Measurements from ENCODE around the gene DGCR6. TPM values are rescaled to one million over a fixed set of nuclear protein-coding genes. Genes with fewer than 3 reads are reported as not detected.
"Not testable (repeated sequence)": the region's sequence is repeated elsewhere in the genome, so short reads cannot be mapped to it uniquely, and the experiment has no call there.

Gene DGCR6
- polyA plus RNA-seq, 3 donors, result 1.5 to 2.4 (median 2.1) TPM

DNA sequence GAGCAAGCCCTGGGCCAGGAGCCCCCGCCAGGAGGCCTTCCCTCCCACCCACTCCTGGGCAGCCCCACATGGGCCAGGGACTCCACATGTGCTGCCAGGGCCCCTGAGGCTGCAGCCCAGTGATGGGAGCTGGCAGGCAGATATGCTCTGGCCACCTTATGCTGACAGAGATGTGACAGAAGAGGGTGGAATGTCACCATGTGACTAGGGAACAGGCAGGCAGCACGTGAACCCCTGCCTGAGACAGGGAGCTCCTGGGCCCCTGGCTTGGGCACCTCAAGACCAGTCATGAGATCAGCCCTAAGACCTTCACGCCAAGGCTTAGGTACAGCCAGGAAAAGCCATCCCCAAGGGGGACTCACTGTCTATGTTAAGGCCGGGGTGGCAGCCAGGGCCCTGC lies 20.9 kb downstream of the DGCR6 start:
- WGBS, 3 donors, result no CpG with 5 or more reads among the region's 4 CpGs
- H3K27ac ChIP-seq (ENCODE audit: low read depth, low read length), result no peak overlapping the region

DNA sequence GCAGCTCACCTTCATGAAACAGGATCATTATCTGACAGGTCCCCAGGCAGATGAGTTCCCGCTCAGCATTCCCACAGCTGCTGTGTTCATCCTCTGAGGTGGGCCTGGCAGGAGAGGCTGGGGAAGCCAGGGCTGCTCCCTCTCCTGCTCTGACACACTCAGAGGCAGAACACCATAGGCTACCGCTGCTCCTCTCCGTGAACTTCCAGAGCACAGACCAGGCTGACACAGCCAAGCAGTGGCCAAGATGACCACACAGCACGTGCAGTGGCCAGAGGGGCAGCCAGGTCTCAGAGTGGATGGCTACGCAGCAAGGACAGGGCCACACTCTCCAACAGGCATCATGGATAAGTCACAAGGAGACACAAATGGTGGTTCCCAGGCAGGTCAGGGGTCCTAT lies 21.5 kb downstream of the DGCR6 start:
- WGBS, 3 donors, result no CpG with 5 or more reads among the region's 5 CpGs
- no peak overlapping the region for H3K27ac ChIP-seq (ENCODE audit: low read depth, low read length)

DNA sequence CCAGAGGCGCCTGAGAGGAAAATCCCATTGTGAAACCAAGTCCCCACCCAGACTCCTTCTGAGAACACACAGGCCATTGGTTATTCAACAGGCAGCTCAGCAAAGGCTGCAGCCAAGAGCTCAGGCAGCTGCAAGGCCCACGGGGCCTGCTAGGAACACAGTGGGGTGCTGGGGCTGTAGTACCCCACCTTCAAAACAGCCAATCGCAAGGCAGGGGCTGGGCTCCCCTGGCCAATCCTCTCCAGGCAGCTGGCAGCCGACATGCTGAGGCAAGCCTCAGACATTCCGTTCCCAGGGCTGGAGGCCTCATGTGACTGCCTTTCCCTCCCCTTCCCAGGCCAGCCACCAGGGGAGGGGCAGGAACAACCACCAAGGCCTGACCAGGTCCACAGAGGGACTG lies 23.3 kb downstream of the DGCR6 start:
- 30% methylated on average over 1 of the region's 5 CpGs; no CpG with 5 or more reads in 2 of the 3 donors for WGBS, 3 donors
- H3K27ac ChIP-seq (ENCODE audit: low read depth, low read length), result no peak overlapping the region

DNA sequence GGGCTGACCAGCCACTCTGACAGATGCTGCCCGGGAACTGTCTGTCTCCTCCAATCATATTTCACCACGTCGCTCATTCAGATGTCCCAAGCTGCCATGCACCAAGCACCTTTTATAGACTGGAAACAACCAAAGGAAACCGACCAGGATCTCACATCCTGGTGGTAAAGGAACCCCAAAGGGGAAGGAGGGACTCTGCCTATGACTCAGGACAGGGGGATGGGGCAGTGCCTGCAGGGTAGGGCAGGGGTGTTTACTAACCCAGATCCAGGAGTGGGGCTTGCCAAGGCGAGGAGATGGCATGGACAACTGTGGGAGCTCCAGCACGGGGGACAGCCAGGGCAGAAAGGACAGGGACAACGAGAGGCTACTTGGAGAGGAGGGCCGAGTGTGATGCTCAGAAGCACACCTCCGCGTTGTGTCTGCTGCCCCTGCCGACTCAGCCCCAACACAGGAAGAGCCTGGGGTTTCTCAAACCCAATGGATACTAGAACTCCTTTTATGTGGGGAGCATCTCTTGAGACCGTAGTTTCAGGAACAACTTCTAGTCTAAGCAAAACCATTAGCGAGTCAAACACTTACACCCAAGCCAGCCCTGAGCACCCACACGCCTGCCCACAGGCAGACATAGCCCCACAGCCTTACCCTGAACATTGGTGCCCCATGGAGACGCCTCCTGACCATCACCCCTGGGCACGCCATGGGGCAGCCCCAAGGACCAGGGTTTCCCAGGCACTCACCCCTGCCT lies 26.0 kb downstream of the DGCR6 start:
- no CpG with 5 or more reads among the region's 16 CpGs for WGBS, 3 donors
- no peak overlapping the region for H3K27ac ChIP-seq (ENCODE audit: low read depth, low read length)

DNA sequence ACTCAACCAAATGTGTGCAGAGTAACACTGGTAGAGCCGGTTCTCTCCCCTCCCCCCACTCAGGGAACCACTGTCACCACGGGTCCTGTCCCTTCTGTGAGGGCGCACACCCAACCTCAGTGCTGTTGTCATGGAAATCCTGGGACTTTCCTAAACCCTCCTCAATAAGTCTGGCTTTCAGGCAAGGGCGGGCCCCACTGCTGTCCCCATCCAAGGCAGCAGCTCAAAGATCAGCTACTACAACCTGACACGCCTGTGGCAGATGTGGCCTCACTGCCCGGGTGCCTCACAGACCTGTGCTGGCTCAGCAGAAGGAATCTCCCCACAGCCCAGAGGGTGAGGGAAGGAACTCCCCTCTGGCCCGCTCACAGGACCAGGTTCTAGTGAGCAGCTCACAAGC lies 27.8 kb downstream of the DGCR6 start:
- no peak overlapping the region for H3K27ac ChIP-seq (ENCODE audit: low read depth, low read length)
- WGBS, 3 donors, result no CpG with 5 or more reads among the region's 7 CpGs

DNA sequence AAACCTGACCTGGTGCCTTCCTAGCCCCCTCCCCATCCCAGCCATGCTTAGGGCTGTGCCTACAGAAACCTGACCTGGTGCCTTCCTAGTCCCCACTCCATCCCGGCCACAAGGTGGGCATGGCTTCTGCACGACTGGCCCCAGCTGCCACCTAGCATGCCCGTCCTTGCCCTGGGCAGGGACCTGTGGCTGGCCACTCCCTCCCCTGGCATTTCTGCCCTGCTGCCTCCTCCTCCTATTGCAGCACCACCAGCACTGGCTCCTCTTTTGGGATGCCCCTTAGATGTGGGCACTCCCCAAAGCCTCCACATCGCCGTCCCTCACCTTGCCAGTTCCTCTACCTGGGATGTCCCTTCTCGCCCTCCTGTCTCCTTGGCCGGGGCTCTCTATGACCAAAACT lies 28.6 kb downstream of the DGCR6 start:
- no CpG with 5 or more reads among the region's 7 CpGs for WGBS, 3 donors
- H3K27ac ChIP-seq (ENCODE audit: low read depth, low read length), result not testable (repeated sequence)

DNA sequence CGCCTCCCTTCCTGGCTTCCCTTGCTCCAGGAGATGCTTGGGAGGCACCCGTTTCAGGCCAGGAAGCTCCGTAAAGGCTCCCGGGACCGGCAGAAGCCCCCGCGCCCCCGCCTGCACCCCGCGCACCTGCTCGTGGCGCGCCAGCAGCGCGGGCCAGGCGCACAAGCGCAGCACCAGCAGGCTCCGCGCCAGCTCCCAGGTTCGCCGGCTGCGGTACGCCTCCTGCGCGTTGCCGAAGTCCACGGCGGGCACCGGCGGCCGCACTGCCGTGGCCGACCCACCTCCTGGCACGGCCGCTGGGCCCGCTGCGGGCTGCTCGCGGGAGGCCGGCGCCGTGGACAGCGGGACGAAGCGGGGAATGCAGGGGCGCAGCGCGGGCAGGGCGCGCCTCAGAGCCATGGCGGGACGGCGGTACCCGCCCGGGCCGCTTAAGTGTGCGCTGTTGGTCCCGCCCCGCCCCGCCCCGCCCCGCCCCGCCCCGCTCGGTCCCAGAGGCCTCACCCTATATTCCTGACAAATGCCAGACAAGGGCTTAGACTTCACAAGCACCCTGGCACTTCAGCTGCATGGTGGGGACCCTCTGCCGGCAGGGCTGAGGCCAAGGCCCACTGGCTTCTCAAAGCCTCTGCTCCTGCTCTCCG lies 29.9 kb downstream of the DGCR6 start, which contains the start of gene PRODH:
PRODH (minus strand) TSS at position 405 of the 641 bp plus-strand sequence; CDS start at position 399, 6 bp downstream.
- H3K27ac ChIP-seq (ENCODE audit: low read depth, low read length), result no peak within 1 kb of the TSS
- WGBS, 3 donors, result no CpG with 5 or more reads among the region's 67 CpGs

DNA sequence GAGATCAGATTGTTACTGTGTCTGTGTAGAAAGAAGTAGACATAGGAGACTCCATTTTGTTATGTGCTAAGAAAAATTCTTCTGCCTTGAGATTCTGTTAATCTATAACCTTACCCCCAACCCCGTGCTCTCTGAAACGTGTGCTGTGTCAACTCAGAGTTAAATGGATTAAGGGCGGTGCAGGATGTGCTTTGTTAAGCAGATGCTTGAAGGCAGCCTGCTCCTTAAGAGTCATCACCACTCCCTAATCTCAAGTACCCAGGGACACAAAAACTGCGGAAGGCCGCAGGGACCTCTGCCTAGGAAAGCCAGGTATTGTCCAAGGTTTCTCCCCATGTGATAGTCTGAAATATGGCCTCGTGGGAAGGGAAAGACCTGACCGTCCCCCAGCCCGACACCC lies 32.6 kb downstream of the DGCR6 start:
- not testable (repeated sequence) for H3K27ac ChIP-seq (ENCODE audit: low read depth, low read length)
- 31 to 35% methylated on average over 3 to 5 of the region's 8 CpGs; no CpG with 5 or more reads in 1 of the 3 donors for WGBS, 3 donors

DNA sequence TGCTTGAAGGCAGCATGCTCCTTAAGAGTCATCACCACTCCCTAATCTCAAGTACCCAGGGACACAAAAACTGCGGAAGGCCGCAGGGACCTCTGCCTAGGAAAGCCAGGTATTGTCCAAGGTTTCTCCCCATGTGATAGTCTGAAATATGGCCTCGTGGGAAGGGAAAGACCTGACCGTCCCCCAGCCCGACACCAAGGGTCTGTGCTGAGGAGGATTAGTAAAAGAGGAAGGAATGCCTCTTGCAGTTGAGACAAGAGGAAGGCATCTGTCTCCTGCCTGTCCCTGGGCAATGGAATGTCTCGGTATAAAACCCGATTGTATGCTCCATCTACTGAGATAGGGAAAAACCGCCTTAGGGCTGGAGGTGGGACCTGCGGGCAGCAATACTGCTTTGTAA lies 41.0 kb downstream of the DGCR6 start:
- WGBS, 3 donors, result 48 to 59% (median 50%) methylated on average over 3 of the region's 9 CpGs
- H3K27ac ChIP-seq (ENCODE audit: low read depth, low read length), result not testable (repeated sequence)

DNA sequence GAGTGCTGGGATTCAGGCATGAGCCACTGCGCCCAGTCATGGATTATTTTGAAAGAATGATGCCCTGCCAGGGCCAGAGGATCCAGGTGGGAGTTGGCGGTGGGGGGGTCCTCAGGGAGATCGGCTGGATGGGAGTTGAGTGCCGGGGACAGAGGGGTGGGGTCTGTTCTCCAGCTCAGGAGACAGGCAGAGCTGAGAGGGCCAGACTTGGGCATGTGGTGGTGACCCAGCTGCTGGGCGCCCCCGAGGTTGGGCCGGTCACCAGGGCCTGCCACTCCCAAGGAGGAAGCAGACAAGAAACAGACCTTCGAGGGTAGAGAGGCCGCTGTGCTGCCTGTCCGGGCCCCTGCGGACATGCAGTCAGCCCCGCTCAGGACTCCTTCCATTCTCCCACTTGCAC lies 41.8 kb downstream of the DGCR6 start:
- WGBS, 3 donors, result 65 to 78% (median 75%) methylated on average over 10 to 12 of the region's 12 CpGs
- H3K27ac ChIP-seq (ENCODE audit: low read depth, low read length), result no peak overlapping the region

DNA sequence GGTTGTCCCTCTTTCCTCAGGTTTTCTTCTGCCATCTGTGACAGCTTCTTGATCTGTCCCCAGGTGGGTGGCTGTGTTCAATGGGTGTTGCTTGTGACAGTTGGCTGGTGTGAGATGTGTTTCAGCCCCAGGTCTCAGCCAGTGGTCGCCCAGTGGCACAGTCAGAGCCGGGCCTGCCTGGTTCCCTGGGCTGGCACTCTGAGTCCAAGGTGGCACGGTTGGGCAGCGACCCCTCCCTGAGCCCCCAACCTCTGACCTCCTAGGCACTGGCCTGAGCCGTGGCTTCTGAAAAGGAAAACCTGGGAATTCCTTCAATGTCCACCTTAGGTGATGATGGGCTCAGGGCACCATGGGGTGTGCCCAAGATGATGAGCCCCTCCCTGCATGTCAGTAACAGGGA lies 44.0 kb downstream of the DGCR6 start:
- 88 to 90% (median 88%) methylated on average over 5 of the region's 5 CpGs for WGBS, 3 donors
- H3K27ac ChIP-seq (ENCODE audit: low read depth, low read length), result no peak overlapping the region

DNA sequence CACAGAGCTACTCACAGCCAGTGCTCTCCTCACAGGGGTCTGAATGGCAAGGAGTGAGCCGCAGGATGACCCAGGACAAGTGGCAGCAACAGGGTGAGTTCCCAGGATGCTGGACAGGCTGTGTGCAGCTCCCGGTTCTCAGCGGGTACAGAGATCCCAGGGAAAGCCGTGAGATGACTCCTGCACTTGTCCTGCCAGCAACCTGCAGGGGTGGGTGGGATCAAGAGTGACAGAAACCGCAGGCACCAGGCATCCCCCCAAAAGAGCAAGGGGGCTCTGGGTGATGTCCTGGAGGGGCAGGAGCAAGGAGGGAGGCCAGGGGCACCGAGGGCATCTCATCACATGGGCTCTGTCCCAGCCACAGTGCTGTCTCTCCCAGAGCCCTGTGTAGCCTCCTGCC lies 45.9 kb downstream of the DGCR6 start:
- 65 to 87% (median 66%) methylated on average over 4 to 6 of the region's 6 CpGs for WGBS, 3 donors
- H3K27ac ChIP-seq (ENCODE audit: low read depth, low read length), result no peak overlapping the region

DNA sequence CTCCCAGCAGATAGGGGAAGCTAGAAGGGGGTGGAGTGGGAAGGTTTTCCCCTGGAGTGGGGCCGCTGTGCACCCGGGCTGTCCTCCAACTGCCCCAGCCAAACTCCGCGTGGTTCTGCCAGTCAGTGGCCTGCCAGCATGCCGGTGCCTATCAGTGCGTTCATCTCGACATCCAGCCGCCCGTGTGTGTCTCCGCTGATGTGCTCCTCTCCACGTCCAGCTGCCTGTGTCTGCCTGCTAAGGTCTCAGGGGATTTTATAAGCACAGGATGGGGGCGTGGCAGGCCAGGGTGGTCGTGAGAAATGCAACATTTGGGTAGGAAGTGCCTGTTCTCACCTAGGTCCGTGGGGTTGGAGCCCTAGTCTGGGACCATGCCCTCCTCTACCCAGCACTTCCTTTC lies 47.0 kb downstream of the DGCR6 start:
- not testable (repeated sequence) for H3K27ac ChIP-seq (ENCODE audit: low read depth, low read length)
- 44 to 53% (median 51%) methylated on average over 11 to 14 of the region's 14 CpGs for WGBS, 3 donors

DNA sequence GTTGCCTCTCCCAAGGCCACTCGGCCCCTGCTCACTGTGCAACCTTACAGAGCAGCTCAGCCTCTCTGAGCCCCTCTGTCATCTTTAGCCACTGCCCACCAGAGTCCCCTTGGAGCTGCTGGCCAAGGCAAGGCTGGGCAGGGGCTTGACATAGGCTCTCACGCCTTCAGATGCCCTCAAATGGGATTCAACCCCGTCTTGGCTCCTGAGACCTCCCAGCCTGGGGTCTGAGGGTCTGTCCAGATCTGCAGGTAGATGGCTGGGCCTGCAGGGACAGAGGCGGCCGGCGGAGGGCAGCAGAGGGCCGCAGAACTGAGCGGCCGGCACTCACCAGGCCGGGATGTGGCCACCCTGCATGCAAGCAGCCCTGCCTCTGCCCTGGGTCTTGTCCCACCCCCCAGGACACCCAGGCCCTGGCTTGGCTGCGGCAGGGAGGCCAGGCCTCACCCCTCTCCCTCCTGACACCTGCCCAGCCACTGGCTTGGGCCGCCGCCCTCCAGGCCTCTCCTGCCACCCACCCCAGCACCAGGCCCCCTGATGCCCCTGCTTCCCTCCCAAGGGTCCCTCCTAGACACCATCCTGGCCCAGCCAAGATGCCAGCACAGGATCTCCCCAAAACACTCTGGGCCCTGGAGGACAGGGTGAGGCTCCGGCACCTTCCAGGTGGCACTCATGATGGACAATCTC lies 48.3 kb downstream of the DGCR6 start:
- H3K27ac ChIP-seq (ENCODE audit: low read depth, low read length), result not testable (repeated sequence)
- 10 to 12% (median 10%) methylated on average over 12 of the region's 14 CpGs for WGBS, 3 donors

DNA sequence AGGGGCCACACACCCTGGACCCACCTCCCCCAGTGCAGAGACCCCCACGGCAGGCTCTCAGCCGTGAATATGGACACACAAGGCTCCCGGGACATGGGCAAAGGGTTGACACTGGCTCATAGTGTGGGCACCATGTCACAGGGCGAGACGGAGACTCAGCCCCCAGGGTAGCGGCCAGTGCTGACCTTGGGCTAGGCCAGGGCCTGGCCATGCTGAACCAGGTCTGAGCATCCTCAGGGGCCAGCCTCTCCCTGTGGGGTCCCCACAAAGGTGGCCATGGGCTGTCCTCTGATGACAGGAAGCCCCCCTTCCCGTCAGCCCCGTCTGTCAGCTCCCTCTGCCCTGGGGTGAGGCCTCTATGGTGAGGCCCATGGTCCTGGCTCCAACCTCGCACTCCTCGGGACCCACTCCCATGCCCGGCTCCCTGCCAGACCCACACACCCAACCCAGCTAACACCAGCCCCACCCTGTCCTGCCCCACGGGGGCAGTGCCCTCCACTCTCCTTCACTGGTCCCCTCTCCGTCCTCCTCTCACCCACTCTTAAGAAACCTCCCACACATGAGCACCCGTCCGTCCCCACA lies 49.0 kb downstream of the DGCR6 start:
- H3K27ac ChIP-seq (ENCODE audit: low read depth, low read length), result no peak overlapping the region
- 81 to 83% (median 82%) methylated on average over 15 of the region's 15 CpGs for WGBS, 3 donors

DNA sequence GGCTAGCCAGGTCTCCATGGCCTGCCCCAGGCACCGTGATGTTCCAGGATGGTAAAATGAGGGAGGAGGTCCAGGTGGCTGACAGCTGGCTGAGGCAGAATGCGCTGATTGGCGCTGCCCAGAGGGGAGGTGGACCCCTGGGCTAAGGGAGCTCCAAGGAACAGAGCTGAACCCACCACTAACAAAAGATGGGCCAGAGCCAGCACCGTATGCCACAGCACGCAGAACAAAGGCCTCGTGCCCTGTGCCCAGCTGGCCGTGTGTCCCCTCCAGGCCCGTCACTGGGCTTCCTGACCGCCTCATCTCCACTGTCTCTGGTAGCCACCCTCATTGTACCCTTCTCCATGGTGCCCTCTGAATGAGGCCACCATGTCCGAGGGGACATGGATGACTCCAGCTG lies 49.6 kb downstream of the DGCR6 start:
- H3K27ac ChIP-seq (ENCODE audit: low read depth, low read length), result no peak overlapping the region
- 88 to 93% (median 88%) methylated on average over 10 of the region's 10 CpGs for WGBS, 3 donors

DNA sequence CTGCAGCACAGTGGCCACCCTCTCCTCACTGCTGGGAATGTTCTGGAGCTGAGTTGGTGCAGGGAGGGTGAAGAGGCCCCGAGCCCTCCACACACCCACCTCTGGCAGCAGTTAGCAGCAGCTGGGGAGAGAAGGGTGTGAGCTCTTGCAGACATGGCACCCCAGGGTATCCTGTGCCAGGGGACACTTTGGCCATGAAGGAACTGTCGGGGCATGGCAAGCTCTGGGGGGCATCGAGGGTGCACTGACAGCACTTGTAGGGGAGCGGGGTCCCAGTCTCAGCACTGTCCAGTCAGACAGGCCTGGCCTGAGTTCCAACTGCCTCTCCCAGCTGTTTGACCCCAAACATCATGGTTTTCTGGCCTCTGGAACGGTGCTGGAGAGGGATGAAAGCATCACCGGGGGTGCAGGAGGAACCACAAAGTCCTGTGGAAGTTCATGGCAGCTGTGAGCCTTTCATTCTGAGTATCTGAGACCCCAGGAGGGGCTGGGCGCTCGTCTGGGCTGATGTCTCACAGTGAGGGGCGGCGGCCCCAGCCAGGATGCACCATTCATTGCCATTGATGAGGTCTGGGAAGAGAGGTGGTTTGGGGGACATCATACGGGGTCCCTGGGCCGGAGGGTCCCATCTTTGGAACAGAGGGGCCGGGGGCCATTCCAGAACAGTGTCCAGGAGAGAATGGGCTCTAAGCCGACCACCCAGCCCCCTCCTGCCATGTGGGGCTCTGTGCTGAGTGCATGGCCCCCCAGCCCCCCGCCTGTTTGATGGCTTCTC lies 50.2 kb downstream of the DGCR6 start:
- H3K27ac ChIP-seq (ENCODE audit: low read depth, low read length), result not testable (repeated sequence)
- WGBS, 3 donors, result 70 to 75% (median 74%) methylated on average over 15 of the region's 15 CpGs

DNA sequence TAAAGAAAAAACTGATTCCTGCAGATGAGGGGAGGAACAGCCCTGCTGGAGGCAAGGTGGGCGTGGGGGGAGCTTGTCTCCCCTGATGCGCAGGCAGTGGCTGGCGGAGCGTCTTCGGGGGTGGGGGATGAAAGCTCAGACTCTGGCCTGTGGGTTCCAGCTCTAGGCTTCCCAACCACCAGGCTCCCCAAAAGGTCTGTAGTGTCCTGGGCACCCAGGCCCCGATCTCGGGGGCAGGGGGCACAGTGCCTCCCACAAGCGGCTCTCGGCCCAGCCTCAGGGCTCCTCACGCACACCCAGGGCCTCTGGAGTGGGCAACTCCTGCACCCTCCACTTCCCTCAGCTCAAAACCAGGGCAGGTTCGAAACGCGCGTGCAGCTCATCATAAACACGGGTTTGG lies 50.8 kb downstream of the DGCR6 start:
- H3K27ac ChIP-seq (ENCODE audit: low read depth, low read length), result not testable (repeated sequence)
- 64 to 81% (median 71%) methylated on average over 15 of the region's 15 CpGs for WGBS, 3 donors

Measured in adipose tissue (tissue), 3 donors.